GM19193 (cell line): Measurements from ENCODE around the gene NLRP6.

Experiments used
- POLR2A ChIP-seq: IDR thresholded peaks from 4 replicates; pipeline ENCODE4 v1.6.1; 2011; ENCODE audit not compliant: insufficient read depth, insufficient read length; ENCODE audit errors: extremely low read depth

The NLRP6 gene

DNA sequence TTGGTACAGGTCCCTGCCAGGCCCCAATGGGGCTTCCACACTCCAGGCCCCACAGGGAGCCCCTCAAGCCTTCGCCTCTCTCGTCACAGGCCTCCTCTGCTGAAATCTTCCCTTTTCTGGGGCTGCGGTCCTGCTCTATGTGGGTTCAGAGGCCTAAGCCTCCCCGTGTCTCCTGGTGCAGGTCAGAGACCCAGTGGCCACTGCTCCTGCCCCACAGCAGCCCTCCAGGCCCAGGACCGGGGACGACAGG, 48.3 kb downstream of the NLRP6 start:
- no peak for TF ChIP-seq POLR2A

DNA sequence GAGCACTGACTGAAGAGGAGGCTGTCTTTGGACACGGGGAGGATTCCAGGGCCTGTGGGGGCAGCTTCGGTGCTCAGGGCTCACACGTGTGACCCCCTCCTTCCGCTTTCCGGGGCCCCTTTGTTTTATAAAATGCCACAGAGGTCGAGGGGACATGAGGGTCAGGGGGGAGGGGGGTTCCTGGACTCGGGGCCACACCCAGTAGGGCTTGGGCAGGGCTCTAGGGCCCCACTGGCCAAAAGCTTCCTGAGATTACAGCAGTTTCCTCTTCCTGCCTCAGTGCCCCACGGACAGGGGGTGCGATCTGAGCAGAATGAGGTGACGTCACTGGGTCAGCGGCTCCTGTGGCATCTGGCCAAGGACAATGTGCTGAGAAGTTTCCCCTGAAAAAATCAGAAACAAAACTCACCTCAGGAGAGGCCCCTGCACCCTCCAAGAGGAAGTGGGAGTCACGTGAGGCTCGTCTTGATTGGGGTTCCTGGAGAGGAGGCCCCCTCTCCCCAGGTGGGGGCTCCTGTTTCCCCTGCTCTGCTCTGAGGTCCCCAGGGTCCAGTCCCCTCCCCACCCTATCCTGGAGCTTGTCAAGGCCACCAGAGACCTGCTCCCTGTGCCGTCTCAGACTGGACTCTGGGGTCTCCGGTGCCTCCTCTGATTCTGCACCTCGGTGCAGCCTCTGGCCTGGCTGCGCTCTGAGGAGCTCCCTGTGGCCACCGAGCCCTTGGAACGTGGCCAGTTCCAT, 48.8 kb downstream of the NLRP6 start:
- TF ChIP-seq POLR2A, result peak; percentile 53

DNA sequence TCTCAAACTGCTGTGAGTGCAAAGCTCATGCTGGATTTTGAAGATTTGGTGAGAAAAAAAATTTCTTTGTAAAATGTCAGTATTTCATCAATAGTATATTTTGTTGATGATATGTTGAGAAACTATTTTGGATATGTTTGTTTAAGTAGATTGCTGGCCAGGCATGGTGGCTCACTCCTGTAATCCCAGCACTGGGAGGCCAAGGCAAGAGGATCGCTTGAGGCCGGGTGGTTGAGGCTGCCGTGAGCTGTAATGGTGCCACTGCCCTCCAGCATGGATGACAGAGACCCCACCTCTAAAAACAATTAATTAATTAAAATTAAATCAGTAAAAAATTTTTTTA, 49.3 kb downstream of the NLRP6 start:
- TF ChIP-seq POLR2A, result no peak

DNA sequence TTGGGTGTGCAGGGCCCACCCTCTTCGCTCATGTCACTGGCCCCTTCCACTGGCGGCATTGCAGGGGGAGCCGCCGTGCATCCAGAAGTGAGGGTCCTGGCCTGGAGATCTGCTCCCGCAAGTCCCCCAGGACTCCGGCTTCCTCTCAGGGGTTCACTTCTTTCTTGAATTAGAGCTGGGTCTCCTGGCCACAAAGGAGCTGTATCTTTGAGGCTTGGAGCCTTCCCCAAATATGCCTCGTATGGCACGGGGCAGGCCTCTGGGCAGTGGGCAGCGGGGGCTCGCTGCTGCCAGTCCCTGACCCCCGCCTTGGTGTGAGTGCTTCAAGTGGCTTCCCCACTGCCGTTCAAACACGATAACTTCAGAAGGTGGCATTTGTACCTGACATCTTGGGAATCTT, 49.8 kb downstream of the NLRP6 start:
- no peak for TF ChIP-seq POLR2A

DNA sequence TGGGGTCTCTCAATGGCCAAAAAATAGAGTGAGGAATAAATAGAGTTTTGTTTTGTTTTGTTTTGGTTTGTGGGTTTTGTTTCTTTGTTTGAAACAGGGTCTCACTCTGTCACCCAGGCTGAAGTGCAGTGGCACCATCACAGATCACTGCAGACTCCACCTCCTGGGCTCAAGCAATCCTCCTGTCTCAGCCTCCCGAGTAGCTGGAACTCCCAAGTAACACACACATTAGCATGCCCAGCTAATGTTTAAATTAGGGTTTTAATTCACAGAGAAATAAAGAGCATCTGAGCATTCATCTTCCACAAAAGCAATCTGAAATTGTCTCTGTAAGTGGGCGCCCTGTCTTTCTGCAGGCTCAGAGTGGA, 51.7 kb downstream of the NLRP6 start:
- TF ChIP-seq POLR2A, result no peak

DNA sequence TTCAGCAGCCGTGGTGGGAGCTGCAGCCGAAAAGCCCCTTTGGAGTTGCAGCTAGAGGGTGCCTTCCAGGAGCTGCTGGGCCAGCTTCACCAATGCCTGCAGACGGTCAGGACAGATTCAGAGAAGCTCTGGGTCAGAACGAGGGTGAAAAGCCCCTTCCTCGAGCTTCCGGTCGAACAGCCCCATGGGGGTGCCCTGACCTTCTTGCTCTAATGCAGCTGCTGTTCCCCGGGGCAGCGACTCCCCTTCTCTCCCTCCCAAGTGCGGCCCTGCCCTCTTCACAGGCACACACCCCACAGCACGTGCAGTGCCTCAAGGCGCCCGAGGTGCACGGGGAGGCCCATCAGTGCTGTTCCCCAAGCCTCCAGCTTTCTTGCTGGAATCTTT, 52.1 kb downstream of the NLRP6 start:
- TF ChIP-seq POLR2A, result no peak

DNA sequence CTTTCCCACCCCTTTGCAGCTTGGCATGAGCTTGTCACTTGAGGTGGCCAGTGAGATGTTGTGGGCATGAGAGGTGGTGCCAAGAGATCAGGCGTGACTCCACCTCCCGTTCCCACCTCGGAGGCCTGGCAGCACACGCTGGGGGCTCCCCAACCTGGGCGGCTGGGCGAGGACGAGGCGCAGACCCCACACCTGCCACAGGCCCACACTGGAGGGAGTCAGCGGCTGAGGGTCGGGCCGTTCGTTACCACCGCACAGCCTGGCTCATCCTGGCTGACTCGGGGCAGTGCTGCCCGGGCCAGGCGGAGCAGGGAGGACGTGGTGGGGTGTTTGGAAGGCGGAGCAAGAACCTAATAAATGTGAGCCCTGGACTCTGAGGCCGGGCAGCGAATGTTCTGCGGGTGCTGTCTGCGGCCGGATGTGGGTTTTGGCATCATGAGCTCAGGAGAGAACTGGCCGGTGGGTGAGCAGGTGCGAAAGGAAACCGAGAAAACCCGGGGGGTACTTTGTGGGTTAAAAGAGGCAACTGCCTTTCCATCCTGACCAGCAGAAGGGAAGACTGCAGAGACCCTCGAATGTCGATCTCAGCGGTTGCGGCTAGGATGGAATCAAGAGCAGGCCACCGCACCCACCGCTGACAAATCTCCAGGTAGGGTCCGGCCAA, 52.6 kb downstream of the NLRP6 start:
- no peak for TF ChIP-seq POLR2A

DNA sequence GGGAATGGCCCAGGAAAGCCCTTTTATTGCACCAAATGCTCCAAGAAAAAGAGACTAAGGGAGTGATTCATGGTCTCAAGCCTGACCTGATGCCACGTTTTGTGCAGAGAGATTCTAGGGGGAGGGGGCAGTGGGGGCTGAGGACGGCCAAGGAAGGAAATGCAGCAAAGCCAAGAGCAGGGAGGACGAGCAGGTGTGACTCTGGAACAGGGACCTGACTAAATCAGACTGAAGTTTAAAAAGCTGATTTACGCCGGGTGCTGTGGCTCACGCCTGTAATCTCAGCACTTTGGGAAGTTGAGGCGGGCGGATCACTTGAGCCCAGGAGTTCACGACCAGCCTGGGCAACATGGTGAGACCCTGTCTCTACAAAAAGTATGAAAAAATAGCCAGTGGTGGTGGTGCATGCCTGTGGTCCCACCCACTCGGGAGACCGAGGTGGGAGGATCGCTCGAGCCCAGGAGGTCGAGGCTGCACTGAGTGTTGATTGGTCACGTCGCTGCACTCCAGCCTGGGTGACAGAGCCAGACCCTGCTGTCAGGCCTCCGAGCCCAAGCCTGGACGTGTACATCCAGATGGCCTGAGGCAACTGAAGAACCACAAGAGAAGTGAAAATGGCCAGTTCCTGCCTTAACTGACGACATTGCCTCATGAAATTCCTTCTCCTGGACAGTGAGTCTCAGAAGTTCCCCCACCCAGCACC, 53.3 kb downstream of the NLRP6 start:
- no peak for TF ChIP-seq POLR2A

DNA sequence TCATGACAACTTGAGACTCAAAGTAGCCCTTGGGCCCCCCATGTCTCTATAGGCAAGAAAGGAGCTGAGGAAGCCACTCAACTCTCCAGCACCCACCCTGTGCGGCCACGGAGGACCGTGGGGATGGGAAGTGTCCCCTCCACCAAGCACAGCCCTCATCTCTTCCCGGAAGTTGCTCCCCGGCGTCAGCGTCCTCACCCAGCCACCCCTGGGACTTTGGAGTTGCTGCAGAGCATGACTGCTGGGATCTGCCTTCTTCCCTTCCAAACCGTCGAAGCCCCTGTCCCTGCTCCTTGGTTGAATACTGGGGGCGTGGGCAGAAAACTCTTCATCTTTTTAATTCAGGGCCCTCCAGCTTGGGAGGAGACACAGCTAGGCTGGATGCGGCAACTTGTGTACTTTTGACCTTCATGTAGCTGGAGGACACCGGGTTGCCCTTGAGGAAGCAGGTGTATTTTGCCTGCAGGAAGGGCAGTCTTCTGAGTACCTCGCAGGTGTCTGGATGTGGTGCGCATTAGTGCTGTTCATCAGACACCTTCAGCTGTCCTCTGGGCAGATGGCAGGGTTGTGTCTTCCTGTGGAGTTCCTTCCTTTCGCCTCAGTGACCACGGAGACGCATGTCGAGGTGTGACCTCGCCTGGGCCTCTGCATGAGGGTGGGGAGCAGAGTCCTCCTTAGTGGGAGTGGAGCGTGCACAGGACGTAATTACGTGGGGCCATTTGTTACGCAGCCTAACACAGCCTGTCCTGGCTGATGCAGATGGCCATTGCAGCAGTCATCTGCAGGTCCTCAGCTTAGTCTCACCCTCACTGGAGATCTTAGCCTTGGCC, 54.7 kb downstream of the NLRP6 start:
- TF ChIP-seq POLR2A, result no peak

DNA sequence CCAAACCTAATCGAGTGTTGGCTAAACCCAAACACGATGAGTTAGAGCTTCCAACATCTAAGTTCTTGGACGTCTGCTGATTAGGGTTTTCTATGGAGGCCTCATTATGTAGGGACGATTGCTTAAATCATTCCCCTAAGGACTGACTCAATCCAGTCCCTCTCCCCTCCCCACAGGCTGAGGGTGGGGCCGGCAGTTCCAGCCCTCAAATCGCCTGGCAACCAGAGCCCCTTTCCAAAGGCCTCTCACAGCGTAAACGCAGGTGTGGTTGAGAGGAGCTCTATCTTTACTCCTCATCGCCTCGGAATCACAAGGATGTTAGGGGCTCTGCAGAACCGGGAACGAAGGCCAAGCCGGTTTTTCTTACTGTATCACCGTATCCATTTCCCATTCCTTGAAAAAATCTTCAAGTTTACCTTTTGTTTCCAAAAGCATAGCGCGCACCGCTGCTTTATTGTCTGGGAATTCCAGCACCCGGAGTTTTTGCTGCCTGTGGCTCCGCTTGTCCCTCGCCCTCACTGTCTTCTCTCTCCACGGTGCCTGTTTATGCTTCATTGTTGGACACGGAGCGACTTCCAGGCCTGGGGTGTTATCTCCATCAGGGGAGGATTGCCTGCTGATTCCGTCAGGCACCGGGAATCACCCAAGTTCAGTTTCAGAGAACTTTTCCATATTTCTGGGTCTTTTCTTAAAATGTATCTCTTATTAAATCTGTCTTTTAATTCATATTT, 56.2 kb downstream of the NLRP6 start:
- TF ChIP-seq POLR2A, result no peak
